Measurements from ENCODE around the gene PLCXD3.

PLCXD3 gene

GRCh38 chr5:41277476-41278245 lies 232.7 kb downstream of the PLCXD3 start:
- no peak for DNase-seq

GRCh38 chr5:41275813-41276512 lies 234.4 kb downstream of the PLCXD3 start:
- DNase-seq = no peak

GRCh38 chr5:41270423-41271251 lies 239.8 kb downstream of the PLCXD3 start:
- DNase-seq = no peak

- no peak for DNase-seq
Observed at GRCh38 chr5:41268894-41269293, 241.5 kb downstream of the PLCXD3 start.

GRCh38 chr5:41266377-41266776 lies 244.0 kb downstream of the PLCXD3 start:
- no peak for DNase-seq

GRCh38 chr5:41264019-41264418 lies 246.4 kb downstream of the PLCXD3 start:
- DNase-seq = no peak

- no peak for DNase-seq
Observed at GRCh38 chr5:41263335-41263734, 247.1 kb downstream of the PLCXD3 start.
